ENCODE results near the gene XIAP.

DNA sequence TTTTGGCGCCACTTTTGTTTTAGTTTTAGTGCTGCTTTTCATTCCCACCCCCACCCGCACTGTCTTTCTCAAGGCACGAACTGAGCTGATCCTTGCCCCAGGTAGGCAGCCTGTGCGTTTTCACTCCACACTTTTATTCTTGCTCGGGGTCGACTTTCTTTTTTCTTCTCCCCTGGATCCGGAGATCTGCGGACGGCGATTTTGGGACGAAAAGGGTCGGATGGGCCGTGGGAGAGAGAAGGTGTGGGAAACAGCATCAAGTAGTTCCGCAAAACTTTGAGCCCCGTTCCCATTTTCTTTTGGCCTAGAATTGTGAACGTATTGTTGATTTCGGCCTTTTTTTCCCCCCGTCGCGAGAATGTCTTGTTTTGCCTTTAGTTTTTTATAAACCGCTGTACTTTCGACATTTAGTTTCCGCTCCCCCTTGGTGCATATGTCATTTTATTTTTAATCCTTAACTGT is 102.2 kb downstream of the XIAP start:
- TF ChIP-seq CTCF (IDR thresholded peaks at IDR 0.05) (no peak), POLR2A (IDR thresholded peaks at IDR 0.05) (no peak)

Data from ovary (tissue), 3 donors.